K562 (cell line): ENCODE measurements around the gene FBN1. TPM values are rescaled to one million over a fixed set of nuclear protein-coding genes. Genes with fewer than 3 reads are reported as not detected.

ENCODE experiments used
- ATAC-seq: fragments of 200-7000 bp; cut with Tn5 transposase; 3 replicates; pipeline ENCODE4 v1.9.1; 2020; ENCODE audit warnings: moderate library complexity
- BruUV-seq: library from RNA; stranded (reverse); fragments of 400-500 nt; replicated peaks from 2 replicates; lab custom pipeline; 2021; lab: Mats Ljungman, UMichigan
- CTCF ChIA-PET: fragments of 300-600 bp; formaldehyde crosslinking; extraction: SDS; loops from one replicate; lab custom pipeline; 2021; ENCODE audit warnings: low intra/inter-chr PET ratio; lab: Yijun Ruan, JAX
- POLR2A ChIA-PET: fragments of 300-600, 350-650 bp; sonication (Branson Sonifier 250); formaldehyde crosslinking; extraction: SDS; loops from one replicate; lab custom pipeline; 2021; ENCODE audit warnings: antibody characterized with exemption, inconsistent platforms; lab: Yijun Ruan, JAX
- DNase-seq, 4 experiments: peaks; one replicate each; pipeline versions ENCODE4 v3.0.0 to v3.0.0-alpha.2; 2011 to 2018; ENCODE audit warnings: low spot score in 3 of 4, mixed read lengths in 3 of 4; ENCODE audit errors: extremely low read depth in 1 of 4
- FAIRE-seq: peaks from 2 replicates; lab custom pipeline; 2011; peaks lifted over from hg19 to GRCh38; lab: Jason Lieb, UNC
- H2AFZ ChIP-seq: 2 replicates; pipeline ENCODE4 v1.6.0; 2011; ENCODE audit warnings: low read depth, low read length, control low read depth, inconsistent platforms
- H3K27ac ChIP-seq: fragments of 200-600 bp; 3 replicates; pipeline ENCODE4 v1.8.0; 2011; ENCODE audit warnings: low read depth, mild to moderate bottlenecking, control low read depth, inconsistent platforms, low read length, moderate library complexity, mixed read lengths; ENCODE audit errors: extremely low read depth
- H3K27me3 ChIP-seq, 2 experiments: fragments of 300-600 bp in 1 of 2; 2 replicates in 1 of 2; 3 replicates in 1 of 2; pipeline versions ENCODE4 v1.6.0 to v1.8.0; 2011; ENCODE audit warnings: inconsistent platforms in 2 of 2, low read length in 2 of 2, mild to moderate bottlenecking in 1 of 2, mixed read lengths in 1 of 2, moderate library complexity in 1 of 2; ENCODE audit not compliant: control insufficient read depth in 2 of 2, insufficient read depth in 2 of 2
- H3K36me3 ChIP-seq: fragments of 300-600 bp; 3 replicates; pipeline ENCODE4 v1.8.0; 2011; ENCODE audit warnings: mild to moderate bottlenecking, low read length, inconsistent platforms; ENCODE audit not compliant: control insufficient read depth, insufficient read depth
- H3K4me1 ChIP-seq, 2 experiments: fragments of 200-600 bp in 1 of 2; replicated peaks in 1 of 2; 2 replicates in 1 of 2; 3 replicates in 1 of 2; pipeline versions ENCODE4 v1.5.1 to v1.8.0; 2011; ENCODE audit warnings: inconsistent platforms in 2 of 2, low read length in 2 of 2, mild to moderate bottlenecking in 1 of 2, mixed read lengths in 1 of 2, moderate library complexity in 1 of 2; ENCODE audit not compliant: control insufficient read depth in 2 of 2, insufficient read depth in 2 of 2
- H3K4me2 ChIP-seq: 2 replicates; pipeline ENCODE4 v1.6.1; 2011; ENCODE audit warnings: low read length, control low read depth, inconsistent platforms, mixed read lengths; ENCODE audit not compliant: insufficient read depth
- H3K4me3 ChIP-seq: fragments of 200-600 bp; sonication (generic), shearing (Covaris generic); 2 replicates; pipeline ENCODE4 v1.5.1; 2016; ENCODE audit warnings: control low read depth, inconsistent platforms
- H3K79me2 ChIP-seq: fragments of 200-600 bp; 3 replicates; pipeline ENCODE4 v1.8.0; 2011; ENCODE audit warnings: low read length, inconsistent platforms; ENCODE audit not compliant: control insufficient read depth, insufficient read depth
- H3K9ac ChIP-seq, 2 experiments: 2 replicates each; pipeline versions ENCODE4 v1.6.0 to v1.6.1; 2011; ENCODE audit warnings: low read depth in 2 of 2, low read length in 2 of 2, control low read depth in 1 of 2, inconsistent platforms in 1 of 2, mild to moderate bottlenecking in 1 of 2, mixed read lengths in 1 of 2; ENCODE audit not compliant: insufficient read depth in 1 of 2
- H3K9me1 ChIP-seq: one replicate; pipeline ENCODE4 v1.6.0; 2011; ENCODE audit warnings: inconsistent platforms, mild to moderate bottlenecking, low read length, moderate library complexity; ENCODE audit not compliant: control insufficient read depth, insufficient read depth
- H3K9me3 ChIP-seq: replicated peaks from 2 replicates; pipeline ENCODE4 v1.5.1; 2011; ENCODE audit warnings: low read depth, low read length, inconsistent platforms; ENCODE audit not compliant: control insufficient read depth, insufficient read depth
- H4K20me1 ChIP-seq: replicated peaks from 2 replicates; pipeline ENCODE4 v1.6.1; 2011; ENCODE audit warnings: low read length, inconsistent platforms, mixed read lengths; ENCODE audit not compliant: control insufficient read depth, insufficient read depth
- CEBPG ChIP-seq, 3 experiments: fragments of 200-800 bp in 1 of 3; sonication (Bioruptor generic) in 1 of 3; sonication (generic) in 1 of 3; formaldehyde crosslinking in 1 of 3; IDR thresholded peaks in 2 of 3; conservative IDR thresholded peaks in 1 of 3; 2 replicates each; pipeline versions ENCODE4 v1.6.1 to v1.8.0; 2016 to 2022; ENCODE audit warnings: missing compliant biosample characterization in 2 of 3, missing genetic modification characterization in 2 of 3, mild to moderate bottlenecking in 1 of 3, missing genetic modification reagents in 1 of 3
- E2F8 ChIP-seq: fragments of 450-650 bp; IDR thresholded peaks from 2 replicates; pipeline ENCODE4 v1.7.1; 2018; ENCODE audit warnings: mild to moderate bottlenecking, low read depth; ENCODE audit not compliant: partially characterized antibody
- MAFF ChIP-seq: IDR thresholded peaks from 2 replicates; pipeline ENCODE4 v1.6.1; 2012; ENCODE audit warnings: low read length, improper control_type of control experiment
- ZKSCAN8 ChIP-seq: fragments of 200-800 bp; sonication (Bioruptor generic); IDR thresholded peaks from 2 replicates; pipeline ENCODE4 v1.6.1; 2016; ENCODE audit warnings: missing genetic modification characterization, missing compliant biosample characterization
- ZNF695 ChIP-seq: fragments of 450-650 bp; formaldehyde crosslinking; IDR thresholded peaks from 2 replicates; pipeline ENCODE4 v1.4.0; 2020; ENCODE audit warnings: mild to moderate bottlenecking, moderate library complexity
- WGBS: fragments of 100-300 bp; shearing (Covaris generic); methylation state at CpG from one replicate; pipeline ENCODE4 v1.1.6; 2016; ENCODE audit warnings: low coverage, mixed read lengths; ENCODE audit not compliant: insufficient coverage; ENCODE audit errors: missing lambda C conversion rate; 5-methylcytosine and 5-hydroxymethylcytosine counted together
- in situ Hi-C: fragments of 300-500 bp; cut with MboI; formaldehyde crosslinking; loops from 4 replicates; pipeline ENCODE4 v1.15.0; 2018; ENCODE audit warnings: inconsistent platforms, mixed read lengths
- intact Hi-C: fragments of 100-400 bp; cut with micrococcal nuclease; formaldehyde crosslinking; loops from 2 replicates; pipeline ENCODE4 v1.14.2; 2022
- polyA plus RNA-seq, 8 experiments: library from polyadenylated mRNA; depleted of rRNA in 4 of 8; stranded (reverse) in 5 of 8; unstranded in 3 of 8; fragments of >200 nt; fragmentation: Nextera tagmentation in 2 of 8; fragmentation: Illumina TruSeq in 1 of 8; extraction: Ambion mirVana in 2 of 8; extraction: Trizol in 1 of 8; gene quantifications; 2 replicates each; pipeline versions ENCODE4 v1.2.1 to v1.2.3, GENCODE V29; 2011 to 2014; ENCODE audit warnings: inconsistent platforms in 1 of 8, missing spikeins in 1 of 8
- total RNA-seq, 7 experiments: library from RNA; depleted of rRNA in 6 of 7; stranded (reverse); fragments of >200 nt in 6 of 7; fragmentation: Illumina TruSeq in 2 of 7; extraction: Trizol in 2 of 7; gene quantifications; 2 replicates each; pipeline versions ENCODE4 v1.2.1 to v1.2.3, GENCODE V29; 2011 to 2021; ENCODE audit warnings: low replicate concordance in 1 of 7
- TF ChIP-seq, protein P1 (sequence below), 2 experiments: fragments of 150-350 bp in 1 of 2; IDR thresholded peaks; 2 replicates each; pipeline ENCODE4 v1.6.1; 2012 to 2016; ENCODE audit warnings: low read depth in 2 of 2, low read length in 2 of 2, mild to moderate bottlenecking in 1 of 2, moderate library complexity in 1 of 2

Gene FBN1
- total and polyA plus RNA-seq, 9 of the 15 experiments (the other 6 are each of a cell fraction or from before 2014, with no cell fraction given) = 0.15 to 1.2 (median 0.60) TPM

GRCh38 chr15:48427479-48427878 is 218.0 kb downstream of the FBN1 start:
- CTCF ChIA-PET = no interaction called here
- Histone ChIP-seq H3K9me3 (no peaks in the 10 kb centered on the region), H3K27ac (no peak overlapping the region), H3K27me3 (peaks cover 0 to 10% of the 10 kb centered on the region in 2 experiments; a peak in 3 of 5 replicates), H3K4me1 (no peaks in the 10 kb centered on the region), H3K9ac (no peak overlapping the region), H2AFZ (no peak overlapping the region), H4K20me1 (no peaks in the 10 kb centered on the region), H3K36me3 (no peaks in the 10 kb centered on the region), H3K9me1 (no peaks in the 10 kb centered on the region), H3K79me2 (no peaks in the 10 kb centered on the region), H3K4me3 (no peak overlapping the region), H3K4me2 (no peak overlapping the region)
- BruUV-seq = no TSS peak
- ATAC-seq (no peak), DNase-seq (no peak), FAIRE-seq (no peak)
- in situ Hi-C loops = no loop called here
- intact Hi-C loops = no loop called here
- POLR2A ChIA-PET = interaction anchor here (1.1 kb wide), 1 partner anchor 18 kb away, joined by 3 read pairs; no protein-coding TSS in a partner anchor
- 0% methylated on average over 6 of the region's 6 CpGs for WGBS
- TF ChIP-seq ZNF695 (CRISPR knock-in tag) = no peak

- WGBS = 0% methylated on average over 2 of the region's 2 CpGs
- no peak for ATAC-seq
- no peaks in the 10 kb centered on the region for H3K79me2 ChIP-seq
- BruUV-seq = no TSS peak
- H3K4me1 ChIP-seq = no peaks in the 10 kb centered on the region
- in situ Hi-C loops = no loop called here
- no peaks in the 10 kb centered on the region for H3K9me3 ChIP-seq
- FAIRE-seq = no peak
- H3K4me2 ChIP-seq = no peak overlapping the region
- POLR2A ChIA-PET = no interaction called here
- TF ChIP-seq E2F8 = no peak
- TF ChIP-seq, protein P1, sequence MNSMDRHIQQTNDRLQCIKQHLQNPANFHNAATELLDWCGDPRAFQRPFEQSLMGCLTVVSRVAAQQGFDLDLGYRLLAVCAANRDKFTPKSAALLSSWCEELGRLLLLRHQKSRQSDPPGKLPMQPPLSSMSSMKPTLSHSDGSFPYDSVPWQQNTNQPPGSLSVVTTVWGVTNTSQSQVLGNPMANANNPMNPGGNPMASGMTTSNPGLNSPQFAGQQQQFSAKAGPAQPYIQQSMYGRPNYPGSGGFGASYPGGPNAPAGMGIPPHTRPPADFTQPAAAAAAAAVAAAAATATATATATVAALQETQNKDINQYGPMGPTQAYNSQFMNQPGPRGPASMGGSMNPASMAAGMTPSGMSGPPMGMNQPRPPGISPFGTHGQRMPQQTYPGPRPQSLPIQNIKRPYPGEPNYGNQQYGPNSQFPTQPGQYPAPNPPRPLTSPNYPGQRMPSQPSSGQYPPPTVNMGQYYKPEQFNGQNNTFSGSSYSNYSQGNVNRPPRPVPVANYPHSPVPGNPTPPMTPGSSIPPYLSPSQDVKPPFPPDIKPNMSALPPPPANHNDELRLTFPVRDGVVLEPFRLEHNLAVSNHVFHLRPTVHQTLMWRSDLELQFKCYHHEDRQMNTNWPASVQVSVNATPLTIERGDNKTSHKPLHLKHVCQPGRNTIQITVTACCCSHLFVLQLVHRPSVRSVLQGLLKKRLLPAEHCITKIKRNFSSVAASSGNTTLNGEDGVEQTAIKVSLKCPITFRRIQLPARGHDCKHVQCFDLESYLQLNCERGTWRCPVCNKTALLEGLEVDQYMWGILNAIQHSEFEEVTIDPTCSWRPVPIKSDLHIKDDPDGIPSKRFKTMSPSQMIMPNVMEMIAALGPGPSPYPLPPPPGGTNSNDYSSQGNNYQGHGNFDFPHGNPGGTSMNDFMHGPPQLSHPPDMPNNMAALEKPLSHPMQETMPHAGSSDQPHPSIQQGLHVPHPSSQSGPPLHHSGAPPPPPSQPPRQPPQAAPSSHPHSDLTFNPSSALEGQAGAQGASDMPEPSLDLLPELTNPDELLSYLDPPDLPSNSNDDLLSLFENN (IDR thresholded peaks at IDR 0.05; ENCODE audit: low read depth in 2 of 2, low read length in 2 of 2) = no peak
- no peak for TF ChIP-seq MAFF
- no peak for TF ChIP-seq CEBPG (CRISPR knock-in tag; IDR thresholded peaks at IDR 0.05)
- TF ChIP-seq CEBPG (tag; conservative IDR thresholded peaks at IDR 0.05 in 1 of 2, IDR thresholded peaks at IDR 0.05 in 1 of 2) = no peak
- no peak for TF ChIP-seq ZKSCAN8 (CRISPR knock-in tag)
- TF ChIP-seq, all 486 proteins: peak for 0
- H3K4me3 ChIP-seq = no peak overlapping the region
- CTCF ChIA-PET = no interaction called here
- no peaks in the 10 kb centered on the region for H3K36me3 ChIP-seq
- DNase-seq = no peak
- intact Hi-C loops = no loop called here
- no peak overlapping the region for H2AFZ ChIP-seq
- H3K9ac ChIP-seq = no peak overlapping the region
- H3K27me3 ChIP-seq = peaks cover 0 to 10% of the 10 kb centered on the region in 2 experiments; a peak in 3 of 5 replicates
- no peaks in the 10 kb centered on the region for H3K9me1 ChIP-seq
- H4K20me1 ChIP-seq = no peaks in the 10 kb centered on the region
- H3K27ac ChIP-seq = no peak overlapping the region
These were observed 218.6 kb downstream of the FBN1 start for GRCh38 chr15:48426941-48427340.
